H1 (cell line): ENCODE measurements around the gene ENDOU. TPM values are rescaled to one million over a fixed set of nuclear protein-coding genes. Genes with fewer than 3 reads are reported as not detected.

Source experiments
- CTCF ChIA-PET: fragments of 300-600 bp; sonication (Branson Sonifier 250); formaldehyde crosslinking; loops from one replicate; lab custom pipeline; 2021; ENCODE audit not compliant: partially characterized antibody; lab: Charles Lee
- POLR2A ChIA-PET: fragments of 300-600 bp; sonication (Branson Sonifier 250); formaldehyde crosslinking; loops from one replicate; lab custom pipeline; 2021; ENCODE audit warnings: inconsistent platforms; ENCODE audit not compliant: partially characterized antibody; lab: Charles Lee
- DNase-seq, 2 experiments: peaks; one replicate each; pipeline versions ENCODE4 v3.0.0 to v3.0.0-alpha.2; 2010 to 2022; ENCODE audit warnings: low spot score in 2 of 2, low read depth in 1 of 2, mixed read lengths in 1 of 2
- FAIRE-seq: peaks from 2 replicates; lab custom pipeline; 2011; peaks lifted over from hg19 to GRCh38; lab: Jason Lieb, UNC
- H2AFZ ChIP-seq: 2 replicates; pipeline ENCODE4 v1.8.1; 2012; ENCODE audit warnings: low read length, inconsistent platforms
- H2AK5ac ChIP-seq: 2 replicates; pipeline ENCODE4 v1.6.1; 2013; ENCODE audit warnings: low read depth, low read length
- H2BK120ac ChIP-seq: replicated peaks from 2 replicates; pipeline ENCODE3; 2013; ENCODE audit warnings: low read depth, low read length, inconsistent platforms
- H2BK12ac ChIP-seq: 2 replicates; pipeline ENCODE4 v1.6.1; 2013; ENCODE audit warnings: low read depth, low read length
- H2BK15ac ChIP-seq: 2 replicates; pipeline ENCODE4 v1.6.1; 2013; ENCODE audit warnings: low read length
- H2BK20ac ChIP-seq: 2 replicates; pipeline ENCODE4 v1.6.1; 2013; ENCODE audit warnings: low read length
- H2BK5ac ChIP-seq: 2 replicates; pipeline ENCODE4 v1.6.1; 2013; ENCODE audit warnings: low read depth, low read length
- H3K14ac ChIP-seq: 2 replicates; pipeline ENCODE4 v1.6.1; 2013; ENCODE audit warnings: inconsistent platforms; ENCODE audit not compliant: insufficient read length
- H3K18ac ChIP-seq: 2 replicates; pipeline ENCODE4 v1.6.1; 2013; ENCODE audit warnings: low read length; ENCODE audit errors: extremely low read depth
- H3K23ac ChIP-seq: 2 replicates; pipeline ENCODE4 v1.6.1; 2013; ENCODE audit warnings: inconsistent platforms; ENCODE audit not compliant: insufficient read length
- H3K23me2 ChIP-seq: 2 replicates; pipeline ENCODE4 v1.6.1; 2013; ENCODE audit warnings: low read depth, low read length
- H3K27ac ChIP-seq: 2 replicates; pipeline ENCODE4 v1.6.1; 2011; ENCODE audit warnings: low read depth, low read length, inconsistent platforms
- H3K27me3 ChIP-seq, 4 experiments: replicated peaks in 1 of 4; 1 replicate in 1 of 4; 2 replicates in 3 of 4; pipeline versions ENCODE4 v1.6.1 to v1.8.1; 2011 to 2013; ENCODE audit warnings: low read length in 3 of 4, mild to moderate bottlenecking in 3 of 4, inconsistent platforms in 2 of 4, mixed read lengths in 2 of 4, moderate library complexity in 1 of 4; ENCODE audit not compliant: control insufficient read depth in 3 of 4, insufficient read depth in 3 of 4; ENCODE audit errors: extremely low read depth in 1 of 4
- H3K36me3 ChIP-seq, 4 experiments: 2 replicates each; pipeline versions ENCODE4 v1.6.1 to v1.8.1; 2011 to 2013; ENCODE audit warnings: mild to moderate bottlenecking in 4 of 4, low read length in 3 of 4, moderate library complexity in 2 of 4, control low read depth in 1 of 4, inconsistent platforms in 1 of 4; ENCODE audit not compliant: insufficient read depth in 4 of 4, control insufficient read depth in 2 of 4
- H3K4ac ChIP-seq: replicated peaks from 2 replicates; pipeline ENCODE3; 2013; ENCODE audit warnings: low read length, low read depth, mixed read lengths, inconsistent platforms; ENCODE audit not compliant: insufficient read length
- H3K4me1 ChIP-seq, 4 experiments: replicated peaks in 1 of 4; 1 replicate in 1 of 4; 2 replicates in 3 of 4; pipeline versions ENCODE4 v1.6.1 to v1.8.1; 2011 to 2013; ENCODE audit warnings: low read length in 3 of 4, inconsistent platforms in 2 of 4, mixed read lengths in 1 of 4; ENCODE audit not compliant: insufficient read depth in 4 of 4, control insufficient read depth in 3 of 4
- H3K4me2 ChIP-seq, 2 experiments: 2 replicates each; pipeline versions ENCODE4 v1.6.1 to v1.8.1; 2011 to 2013; ENCODE audit warnings: low read depth in 2 of 2, low read length in 2 of 2, control low read depth in 1 of 2, inconsistent platforms in 1 of 2, mild to moderate bottlenecking in 1 of 2; ENCODE audit not compliant: insufficient read depth in 1 of 2
- H3K4me3 ChIP-seq, 4 experiments: fragments of 200-600, 300-600 bp in 1 of 4; sonication (generic), shearing (Covaris generic), sonication (Bioruptor Twin) in 1 of 4; 2 replicates each; pipeline versions ENCODE4 v1.5.1 to v1.8.1; 2011 to 2016; ENCODE audit warnings: low read length in 4 of 4, low read depth in 3 of 4, control low read depth in 2 of 4, inconsistent platforms in 2 of 4, mild to moderate bottlenecking in 2 of 4, mixed read lengths in 1 of 4, moderate library complexity in 1 of 4; ENCODE audit not compliant: insufficient read depth in 2 of 4; ENCODE audit errors: extremely low read depth in 1 of 4
- H3K56ac ChIP-seq: replicated peaks from 2 replicates; pipeline ENCODE3; 2013; ENCODE audit warnings: low read depth, mild to moderate bottlenecking, mixed read lengths, low read length, inconsistent platforms; ENCODE audit not compliant: insufficient read length
- H3K79me1 ChIP-seq: 2 replicates; pipeline ENCODE4 v1.6.1; 2013; ENCODE audit warnings: low read depth, low read length, control low read depth
- H3K79me2 ChIP-seq, 2 experiments: 2 replicates each; pipeline versions ENCODE4 v1.6.1 to v1.8.1; 2012 to 2013; ENCODE audit warnings: low read length in 2 of 2, mild to moderate bottlenecking in 2 of 2, inconsistent platforms in 1 of 2; ENCODE audit not compliant: insufficient read depth in 2 of 2, control insufficient read depth in 1 of 2
- H3K9ac ChIP-seq, 4 experiments: replicated peaks in 1 of 4; 1 replicate in 1 of 4; 2 replicates in 3 of 4; pipeline versions ENCODE4 v1.6.1 to v1.8.1; 2011 to 2013; ENCODE audit warnings: low read depth in 3 of 4, low read length in 3 of 4, control low read depth in 2 of 4, mild to moderate bottlenecking in 2 of 4, moderate library complexity in 2 of 4, inconsistent platforms in 1 of 4; ENCODE audit errors: extremely low read depth in 1 of 4
- H3K9me3 ChIP-seq, 2 experiments: 2 replicates each; pipeline versions ENCODE4 v1.6.1 to v1.8.1; 2012 to 2013; ENCODE audit warnings: mild to moderate bottlenecking in 2 of 2, moderate library complexity in 2 of 2, control low read depth in 1 of 2, inconsistent platforms in 1 of 2, low read depth in 1 of 2, low read length in 1 of 2, mixed read lengths in 1 of 2; ENCODE audit not compliant: insufficient read depth in 2 of 2
- H4K20me1 ChIP-seq, 2 experiments: replicated peaks in 1 of 2; 2 replicates each; pipeline versions ENCODE3 to v1.8.1; 2011 to 2013; ENCODE audit warnings: inconsistent platforms in 2 of 2, low read length in 2 of 2, mild to moderate bottlenecking in 1 of 2; ENCODE audit not compliant: insufficient read depth in 2 of 2, control insufficient read depth in 1 of 2
- H4K5ac ChIP-seq: 2 replicates; pipeline ENCODE4 v1.6.1; 2013; ENCODE audit warnings: low read length, low read depth, mixed read lengths, inconsistent platforms; ENCODE audit not compliant: insufficient read length
- H4K8ac ChIP-seq: 2 replicates; pipeline ENCODE4 v1.8.0; 2013; ENCODE audit warnings: mild to moderate bottlenecking, moderate library complexity, low read length, inconsistent platforms; ENCODE audit not compliant: insufficient read depth; ENCODE audit errors: extremely low read depth
- H4K91ac ChIP-seq: replicated peaks from 2 replicates; pipeline ENCODE3; 2013; ENCODE audit warnings: low read length, mixed read lengths, inconsistent platforms; ENCODE audit not compliant: insufficient read length
- CHD2 ChIP-seq: IDR thresholded peaks from 2 replicates; pipeline ENCODE4 v1.6.1; 2012; ENCODE audit warnings: low read length, improper control_type of control experiment
- CREB1 ChIP-seq: IDR thresholded peaks from 2 replicates; pipeline ENCODE4 v1.6.1; 2012; ENCODE audit warnings: inconsistent platforms
- GTF2F1 ChIP-seq: IDR thresholded peaks from 2 replicates; pipeline ENCODE4 v1.6.1; 2012; ENCODE audit warnings: low read depth, low read length, improper control_type of control experiment, borderline replicate concordance
- HDAC2 ChIP-seq, 2 experiments: fragments of 300-600 bp in 1 of 2; sonication (generic) in 1 of 2; IDR thresholded peaks; 2 replicates each; pipeline ENCODE4 v1.6.1; 2011 to 2012; ENCODE audit warnings: low read depth in 2 of 2, low read length in 2 of 2, mild to moderate bottlenecking in 2 of 2, moderate library complexity in 2 of 2, borderline replicate concordance in 1 of 2, inconsistent platforms in 1 of 2
- NANOG ChIP-seq: IDR thresholded peaks from 2 replicates; pipeline ENCODE4 v1.6.1; 2011; ENCODE audit warnings: low read length, low read depth, mild to moderate bottlenecking, inconsistent platforms; ENCODE audit not compliant: insufficient read depth, poor library complexity, severe bottlenecking
- POU5F1 ChIP-seq: IDR thresholded peaks from 2 replicates; pipeline ENCODE4 v1.6.1; 2011; ENCODE audit warnings: low read depth, mild to moderate bottlenecking, low read length, moderate library complexity
- RFX5 ChIP-seq: IDR thresholded peaks from 2 replicates; pipeline ENCODE4 v1.6.1; 2011; ENCODE audit warnings: low read depth, low read length, improper control_type of control experiment, borderline replicate concordance
- RNF2 ChIP-seq: fragments of 200-900, 300-1000 bp; sonication (generic); IDR thresholded peaks from 2 replicates; pipeline ENCODE4 v1.7.1; 2016; ENCODE audit warnings: borderline replicate concordance, low read depth, mild to moderate bottlenecking, antibody characterized with exemption, low read length; ENCODE audit not compliant: poor library complexity, severe bottlenecking; ENCODE audit errors: missing control alignments
- SAP30 ChIP-seq: fragments of 300-600 bp; sonication (generic); IDR thresholded peaks from 2 replicates; pipeline ENCODE4 v1.7.1; 2012; ENCODE audit warnings: low read length, moderate library complexity, mild to moderate bottlenecking, inconsistent platforms; ENCODE audit not compliant: insufficient read depth, insufficient replicate concordance
- SP1 ChIP-seq: IDR thresholded peaks from 2 replicates; pipeline ENCODE4 v1.6.1; 2011; ENCODE audit warnings: low read depth, low read length
- TAF1 ChIP-seq: IDR thresholded peaks from 2 replicates; pipeline ENCODE4 v1.6.1; 2011; ENCODE audit warnings: mild to moderate bottlenecking, low read depth, low read length
- ZNF274 ChIP-seq: IDR thresholded peaks from 2 replicates; pipeline ENCODE4 v1.7.0; 2012; ENCODE audit warnings: low read length, borderline replicate concordance; ENCODE audit errors: extremely low read depth
- WGBS, 2 experiments: shearing (Covaris generic) in 1 of 2; methylation state at CpG; one replicate each; pipeline versions ENCODE4 v1.1.6 to v1.1.7; 2013 to 2015; ENCODE audit warnings: low lambda C conversion rate in 2 of 2, mixed read lengths in 2 of 2, inconsistent platforms in 1 of 2, low coverage in 1 of 2, missing lambda C conversion rate in 1 of 2; ENCODE audit not compliant: insufficient replicate concordance in 2 of 2, insufficient coverage in 1 of 2, insufficient read length in 1 of 2; ENCODE audit errors: extremely low coverage in 1 of 2, missing lambda C conversion rate in 1 of 2; 5-methylcytosine and 5-hydroxymethylcytosine counted together
- polyA plus RNA-seq, 7 experiments: library from polyadenylated mRNA; depleted of rRNA in 3 of 7; stranded (reverse) in 5 of 7; unstranded in 2 of 7; fragments of >200 nt in 5 of 7; fragments of 200-250 nt in 2 of 7; gene quantifications; 1 replicate in 5 of 7; 2 replicates in 1 of 7; 4 replicates in 1 of 7; pipeline versions ENCODE4 v1.2.1 to v1.2.3, GENCODE V29; 2011 to 2013; ENCODE audit warnings: missing spikeins in 2 of 7, mixed read lengths in 2 of 7
- total RNA-seq: library from RNA; stranded (reverse); fragmentation: NEBNext Ultra II Directional; extraction: Animal tissue kit (Norgen Biotek cat#: 25700); gene quantifications from 2 replicates; pipeline ENCODE4 v1.2.1, GENCODE V29; 2021

Gene ENDOU
- total and polyA plus RNA-seq, 2 of the 8 experiments (the other 6 are each of a cell fraction or from before 2014, with no cell fraction given) = not detected

DNA sequence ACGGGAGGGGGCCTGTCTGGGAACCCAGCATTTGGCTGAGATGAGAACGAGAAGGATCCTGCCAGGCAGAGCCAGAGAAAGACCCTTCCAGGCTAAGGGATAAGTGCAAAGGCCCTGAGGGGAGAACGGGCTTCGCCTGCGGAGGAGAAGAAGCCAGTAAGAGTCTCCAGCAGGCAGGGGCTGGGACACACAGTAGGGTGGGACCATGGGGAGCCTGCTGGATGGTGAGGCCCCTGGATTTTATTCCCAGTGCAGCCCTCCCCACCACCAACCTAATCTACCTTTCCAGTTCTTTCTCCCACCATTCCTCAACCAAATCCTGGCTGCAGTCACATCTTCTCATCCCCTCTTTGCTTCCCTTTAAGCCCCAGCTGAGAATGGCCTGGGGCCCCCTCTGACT lies 20.8 kb upstream of the ENDOU start:
- no peak overlapping the region for H2AFZ ChIP-seq
- H3K79me1 ChIP-seq = no peaks in the 10 kb centered on the region
- no peaks in the 10 kb centered on the region for H3K27me3 ChIP-seq
- TF ChIP-seq TAF1 (no peak), RNF2 (no peak), HDAC2 (IDR thresholded peaks at IDR 0.05; ENCODE audit: borderline replicate concordance in 1 of 2, low read depth in 2 of 2, low read length in 2 of 2) (no peak), CHD2 (no peak), SAP30 (no peak), CREB1 (no peak), SP1 (no peak), NANOG (no peak), GTF2F1 (no peak), POU5F1 (no peak), RFX5 (no peak), ZNF274 (no peak)
- H2BK15ac ChIP-seq = no peak overlapping the region
- no peaks in the 10 kb centered on the region for H4K20me1 ChIP-seq
- no peak overlapping the region for H2BK120ac ChIP-seq
- no peaks in the 10 kb centered on the region for H3K79me2 ChIP-seq
- H3K4me3 ChIP-seq = no peak overlapping the region
- no peaks in the 10 kb centered on the region for H3K9me3 ChIP-seq
- FAIRE-seq (no peak), DNase-seq (no peak)
- H2BK12ac ChIP-seq = no peak overlapping the region
- no peak overlapping the region for H4K5ac ChIP-seq
- H2BK5ac ChIP-seq = no peak overlapping the region
- 85% methylated on average over 4 of the region's 5 CpGs; no CpG with 5 or more reads in 1 of the 2 experiments for WGBS, 2 experiments
- no peak overlapping the region for H4K91ac ChIP-seq
- no peak overlapping the region for H3K14ac ChIP-seq
- no peak overlapping the region for H2AK5ac ChIP-seq
- H3K23ac ChIP-seq = no peak overlapping the region
- H3K36me3 ChIP-seq = no peaks in the 10 kb centered on the region
- no peak overlapping the region for H3K4ac ChIP-seq
- H2BK20ac ChIP-seq = no peak overlapping the region
- H3K27ac ChIP-seq = no peak overlapping the region
- ChIA-PET CTCF (interaction anchor here (0.8 to 64.6 kb wide), 6 partner anchors 5 to 92 kb away, joined by 3 to 2442 read pairs (median 450); partner anchors contain the start of genes ENDOU, RAPGEF3 and SLC48A1), POLR2A (interaction anchor here (1.6 to 7.4 kb wide), 3 partner anchors 11 to 35 kb away, joined by 4 to 62 read pairs (median 10); partner anchors contain the start of gene RAPGEF3)
- no peak overlapping the region for H3K18ac ChIP-seq
- H3K4me2 ChIP-seq = no peak overlapping the region
- no peak overlapping the region for H3K56ac ChIP-seq
- H3K23me2 ChIP-seq = no peaks in the 10 kb centered on the region; the same call in 1 of the 2 replicates
- peak overlapping the region; percentile 7; the same call in 1 of the 2 replicates for H4K8ac ChIP-seq
- peaks cover 0 to 7% (median 2%) of the 10 kb centered on the region in 4 experiments; a peak in 3 of 7 replicates for H3K4me1 ChIP-seq
- no peak overlapping the region for H3K9ac ChIP-seq
